BE2C (cell line): Measurements from ENCODE around the gene SNX14.

Experiments
- DNase-seq: peaks from one replicate; pipeline ENCODE4 v3.0.0-alpha.2; 2020
- H3K27me3 ChIP-seq: fragments of 250-450 bp; sonication (Bioruptor Pico); 2 replicates; pipeline ENCODE4 v1.5.1; 2020; ENCODE audit warnings: mild to moderate bottlenecking
- H3K36me3 ChIP-seq: fragments of 250-450 bp; sonication (Bioruptor Pico); 2 replicates; pipeline ENCODE4 v1.5.1; 2020; ENCODE audit warnings: mild to moderate bottlenecking
- H3K4me1 ChIP-seq: fragments of 250-450 bp; sonication (Bioruptor Pico); 2 replicates; pipeline ENCODE4 v1.5.1; 2020
- H3K4me3 ChIP-seq: 2 replicates; pipeline ENCODE4 v1.5.1; 2011; ENCODE audit warnings: low read depth, low read length
- H3K9me3 ChIP-seq: fragments of 250-450 bp; sonication (Bioruptor Pico); 2 replicates; pipeline ENCODE4 v1.5.1; 2020
- CTCF ChIP-seq: IDR thresholded peaks from 2 replicates; pipeline ENCODE4 v1.5.1; 2012; ENCODE audit warnings: mild to moderate bottlenecking, low read depth, low read length

SNX14 gene

GRCh38 chr6:85479208-85479607 is 114.5 kb downstream of the SNX14 start:
- H3K27me3 ChIP-seq = no peaks in the 10 kb centered on the region
- H3K36me3 ChIP-seq = no peaks in the 10 kb centered on the region; the same call in none of the 2 replicates
- no peak for TF ChIP-seq CTCF
- H3K4me3 ChIP-seq = no peak overlapping the region
- H3K9me3 ChIP-seq = no peaks in the 10 kb centered on the region; the same call in 1 of the 2 replicates
- peaks cover 12% of the 10 kb centered on the region for H3K4me1 ChIP-seq
- DNase-seq = no peak

- TF ChIP-seq CTCF = peak; percentile 31
- Histone ChIP-seq H3K9me3 (no peaks in the 10 kb centered on the region; the same call in 1 of the 2 replicates), H3K27me3 (no peaks in the 10 kb centered on the region), H3K36me3 (no peaks in the 10 kb centered on the region; the same call in 1 of the 2 replicates), H3K4me1 (no peaks in the 10 kb centered on the region; the same call in none of the 2 replicates), H3K4me3 (no peak overlapping the region)
- DNase-seq = no peak
These were observed 117.1 kb downstream of the SNX14 start for GRCh38 chr6:85476532-85476931.

GRCh38 chr6:85473748-85474147 is 119.9 kb downstream of the SNX14 start:
- Histone ChIP-seq H3K4me1 (no peaks in the 10 kb centered on the region; the same call in none of the 2 replicates), H3K36me3 (no peaks in the 10 kb centered on the region; the same call in 1 of the 2 replicates), H3K9me3 (no peaks in the 10 kb centered on the region; the same call in 1 of the 2 replicates), H3K4me3 (no peak overlapping the region), H3K27me3 (no peaks in the 10 kb centered on the region)
- DNase-seq = no peak
- no peak for TF ChIP-seq CTCF

GRCh38 chr6:85472744-85473143 is 120.9 kb downstream of the SNX14 start:
- H3K36me3 ChIP-seq = no peaks in the 10 kb centered on the region; the same call in 1 of the 2 replicates
- TF ChIP-seq CTCF = no peak
- H3K27me3 ChIP-seq = no peaks in the 10 kb centered on the region
- H3K4me3 ChIP-seq = no peak overlapping the region
- H3K9me3 ChIP-seq = no peaks in the 10 kb centered on the region; the same call in 1 of the 2 replicates
- no peaks in the 10 kb centered on the region; the same call in none of the 2 replicates for H3K4me1 ChIP-seq
- no peak for DNase-seq

- Histone ChIP-seq H3K36me3 (no peaks in the 10 kb centered on the region), H3K27me3 (no peaks in the 10 kb centered on the region), H3K4me1 (no peaks in the 10 kb centered on the region; the same call in 1 of the 2 replicates), H3K4me3 (no peak overlapping the region), H3K9me3 (no peaks in the 10 kb centered on the region)
- TF ChIP-seq CTCF = no peak
- no peak for DNase-seq
These were observed 123.6 kb downstream of the SNX14 start for GRCh38 chr6:85470023-85470410.

- Histone ChIP-seq H3K36me3 (no peaks in the 10 kb centered on the region), H3K4me1 (no peaks in the 10 kb centered on the region; the same call in 1 of the 2 replicates), H3K4me3 (no peak overlapping the region), H3K27me3 (no peaks in the 10 kb centered on the region), H3K9me3 (no peaks in the 10 kb centered on the region)
- DNase-seq = no peak
- no peak for TF ChIP-seq CTCF
These were observed 124.2 kb downstream of the SNX14 start for GRCh38 chr6:85469276-85470022.
